B cell (primary cell): Measurements from ENCODE around the gene CNR1. TPM values are rescaled to one million over a fixed set of nuclear protein-coding genes. Genes with fewer than 3 reads are reported as not detected.

Experiments
- ATAC-seq: fragments of 200-7000 bp; cut with Tn5 transposase; one replicate; pipeline ENCODE4 v1.10.0; 2021; ENCODE audit warnings: low read depth, mild to moderate bottlenecking, moderate number of reproducible peaks, moderate library complexity
- CTCF ChIA-PET: fragments of 350-600 bp; sonication (Branson Sonifier 250); formaldehyde crosslinking; loops from one replicate; lab custom pipeline; 2021; ENCODE audit warnings: antibody characterized with exemption, inconsistent platforms; lab: Charles Lee
- POLR2A ChIA-PET: fragments of 350-600 bp; sonication (Branson Sonifier 250); formaldehyde crosslinking; loops from one replicate; lab custom pipeline; 2021; ENCODE audit warnings: antibody characterized with exemption; lab: Charles Lee
- DNase-seq: peaks from one replicate; pipeline ENCODE4 v3.0.0; 2013
- H2AFZ ChIP-seq: 2 replicates; pipeline ENCODE4 v1.6.1; 2012; ENCODE audit warnings: mild to moderate bottlenecking, low read depth, low read length; ENCODE audit not compliant: insufficient read depth, poor library complexity, severe bottlenecking
- H3K27ac ChIP-seq, 2 donors: 1 replicate in 1 of 2; 2 replicates in 1 of 2; pipeline ENCODE4 v1.5.1; 2012 to 2013; ENCODE audit warnings: low read length in 2 of 2, mild to moderate bottlenecking in 2 of 2, moderate library complexity in 1 of 2
- H3K27me3 ChIP-seq, 4 experiments: fragments of 200-600 bp in 1 of 4; sonication (generic) in 1 of 4; replicated peaks in 1 of 4; 1 replicate in 2 of 4; 2 replicates in 2 of 4; pipeline versions ENCODE4 v1.6.1 to v1.7.0; 2013 to 2016; ENCODE audit warnings: low read length in 3 of 4, mild to moderate bottlenecking in 2 of 4, mixed read lengths in 1 of 4, moderate library complexity in 1 of 4; ENCODE audit not compliant: insufficient read depth in 4 of 4, control insufficient read depth in 3 of 4; ENCODE audit errors: control extremely low read depth in 1 of 4
- H3K36me3 ChIP-seq, 2 experiments: replicated peaks in 1 of 2; 1 replicate in 1 of 2; 2 replicates in 1 of 2; pipeline versions ENCODE4 v1.6.1 to v1.7.1; 2013; ENCODE audit warnings: low read length in 1 of 2; ENCODE audit not compliant: insufficient read depth in 2 of 2, control insufficient read depth in 1 of 2; ENCODE audit errors: control extremely low read depth in 1 of 2, extremely low read depth in 1 of 2
- H3K4me1 ChIP-seq, 2 donors: fragments of 200-600 bp in 1 of 2; sonication (generic) in 1 of 2; 1 replicate in 1 of 2; 2 replicates in 1 of 2; pipeline versions ENCODE4 v1.5.1 to v1.6.1; 2013 to 2017; ENCODE audit warnings: low read length in 2 of 2; ENCODE audit not compliant: control insufficient read depth in 2 of 2, insufficient read depth in 2 of 2
- H3K4me2 ChIP-seq: replicated peaks from 2 replicates; pipeline ENCODE3; 2012; ENCODE audit warnings: mild to moderate bottlenecking, low read depth, low read length; ENCODE audit not compliant: poor library complexity, severe bottlenecking
- H3K4me3 ChIP-seq, 5 experiments: fragments of 200-600 bp in 1 of 5; sonication (generic) in 1 of 5; 1 replicate in 3 of 5; 2 replicates in 2 of 5; pipeline versions ENCODE4 v1.5.1 to v1.7.0; 2011 to 2016; ENCODE audit warnings: low read length in 4 of 5, mild to moderate bottlenecking in 4 of 5, low read depth in 2 of 5, control low read depth in 1 of 5, moderate library complexity in 1 of 5; ENCODE audit not compliant: insufficient read depth in 1 of 5; ENCODE audit errors: control extremely low read depth in 1 of 5, extremely low read depth in 1 of 5
- H3K79me2 ChIP-seq: fragments of 200-600 bp; sonication (generic); one replicate; pipeline ENCODE4 v1.6.0; 2016; ENCODE audit warnings: low read length; ENCODE audit not compliant: control insufficient read depth, insufficient read depth
- H3K9ac ChIP-seq: fragments of 200-600 bp; sonication (generic); 2 replicates; pipeline ENCODE4 v1.6.1; 2017; ENCODE audit warnings: mild to moderate bottlenecking, low read length, moderate library complexity
- H3K9me3 ChIP-seq, 3 donors: one replicate each; pipeline versions ENCODE4 v1.6.1 to v1.7.1; 2013; ENCODE audit warnings: low read length in 2 of 3; ENCODE audit not compliant: control insufficient read depth in 2 of 3, insufficient read depth in 1 of 3; ENCODE audit errors: control extremely low read depth in 1 of 3
- H4K20me1 ChIP-seq: 2 replicates; pipeline ENCODE4 v1.6.0; 2012; ENCODE audit warnings: mild to moderate bottlenecking, low read length; ENCODE audit not compliant: insufficient read depth, control insufficient read depth, poor library complexity, severe bottlenecking
- H3K27ac Mint-ChIP-seq: one replicate; pipeline ENCODE4 v1.8.0; 2021; ENCODE audit warnings: mixed read lengths
- H3K27me3 Mint-ChIP-seq: one replicate; pipeline ENCODE4 v1.8.0; 2021; ENCODE audit warnings: mixed read lengths
- H3K4me1 Mint-ChIP-seq: one replicate; pipeline ENCODE4 v1.8.0; 2021; ENCODE audit warnings: mixed read lengths
- H3K4me3 Mint-ChIP-seq: one replicate; pipeline ENCODE4 v1.8.0; 2021; ENCODE audit warnings: mixed read lengths
- H3K9me3 Mint-ChIP-seq: one replicate; pipeline ENCODE4 v1.8.0; 2022; ENCODE audit warnings: mixed read lengths; ENCODE audit not compliant: insufficient read depth
- CTCF ChIP-seq: fragments of 200-600 bp; IDR thresholded peaks from one replicate; pipeline ENCODE4 v1.8.0; 2022; ENCODE audit warnings: antibody characterized with exemption, mild to moderate bottlenecking
- EZH2 ChIP-seq: IDR thresholded peaks from 2 replicates; pipeline ENCODE4 v1.6.1; 2012; ENCODE audit warnings: borderline replicate concordance, low read depth, mild to moderate bottlenecking, moderate library complexity, low read length; ENCODE audit not compliant: insufficient read depth, poor library complexity, severe bottlenecking
- WGBS: methylation state at CpG from one replicate; pipeline ENCODE4 v1.1.5; 2013; ENCODE audit warnings: missing lambda C conversion rate; ENCODE audit not compliant: insufficient coverage; 5-methylcytosine and 5-hydroxymethylcytosine counted together
- intact Hi-C: fragments of 100-400 bp; cut with micrococcal nuclease; formaldehyde crosslinking; loops from one replicate; pipeline ENCODE4 v1.10.0; 2022
- polyA plus RNA-seq: library from polyadenylated mRNA; depleted of rRNA; stranded (reverse); fragments of >200 nt; gene quantifications from 2 replicates; pipeline ENCODE4 v1.2.3, GENCODE V29; 2012
- total RNA-seq, 2 donors: library from RNA; stranded (reverse); fragments of 120-200 nt in 1 of 2; gene quantifications; 1 replicate in 1 of 2; 2 replicates in 1 of 2; pipeline versions ENCODE4 v1.2.3 to v1.2.4, GENCODE V29; 2013 to 2022

The CNR1 gene
- total and polyA plus RNA-seq, 2 donors (not counting 1 experiment from before 2014, with no cell fraction given): 8.9 to 28.9 TPM

- Mint-ChIP-seq H3K27me3 (peaks cover 15% of the 10 kb centered on the region), H3K9me3 (no peaks in the 10 kb centered on the region), H3K4me3 (peak overlapping the region; percentile 92), H3K27ac (peak overlapping the region; percentile 88), H3K4me1 (peaks cover 33% of the 10 kb centered on the region)
- Histone ChIP-seq H3K4me1 (peaks cover 21 to 30% of the 10 kb centered on the region in 2 donors), H3K27me3 (peaks cover 0 to 18% (median 5%) of the 10 kb centered on the region in 4 experiments), H3K27ac (peak overlapping the region in 1 of 2 donors; percentile 89), H3K9me3 (no peaks in the 10 kb centered on the region), H4K20me1 (no peaks in the 10 kb centered on the region), H3K36me3 (no peaks in the 10 kb centered on the region), H3K79me2 (peaks cover 5% of the 10 kb centered on the region), H2AFZ (peak overlapping the region; percentile 88), H3K4me2 (peak overlapping the region; percentile 88), H3K9ac (peak overlapping the region; percentile 75), H3K4me3 (peak overlapping the region; percentile 32 to 82 (median 64))
- DNase-seq (no peak), ATAC-seq (peak; percentile 8)
- TF ChIP-seq EZH2: no peak
- TF ChIP-seq CTCF: no peak
- WGBS: 1% methylated on average over 13 of the region's 18 CpGs
- intact Hi-C loops: loop anchor here (1.0 to 10.0 kb wide), 2 partner anchors 333 to 450 kb away; no protein-coding TSS in a partner anchor
- CTCF ChIA-PET: interaction anchor here (0.6 to 3.2 kb wide), 13 partner anchors 13 to 616 kb away, joined by 3 to 52 read pairs (median 4); no protein-coding TSS in a partner anchor
- POLR2A ChIA-PET: interaction anchor here (1.2 to 3.2 kb wide), 4 partner anchors 15 to 463 kb away, joined by 4 to 32 read pairs (median 6); partner anchors contain the start of gene AKIRIN2
Measured at GRCh38 chr6:88165087-88165843, 882 bp downstream of the CNR1 start.

- Histone ChIP-seq H3K27me3 (peaks cover 0 to 18% (median 5%) of the 10 kb centered on the region in 4 experiments), H3K9ac (no peak overlapping the region), H2AFZ (no peak overlapping the region), H4K20me1 (no peaks in the 10 kb centered on the region), H3K4me3 (no peak overlapping the region), H3K4me2 (peak overlapping the region; percentile 12), H3K9me3 (no peaks in the 10 kb centered on the region), H3K36me3 (no peaks in the 10 kb centered on the region), H3K79me2 (peaks cover 5% of the 10 kb centered on the region), H3K4me1 (peaks cover 21 to 30% of the 10 kb centered on the region in 2 donors), H3K27ac (no peak overlapping the region)
- intact Hi-C loops: loop anchor here (10.0 kb wide), 1 partner anchor 451 kb away; no protein-coding TSS in a partner anchor
- ChIA-PET POLR2A (interaction anchor here (3.2 kb wide), 1 partner anchor 22 kb away, joined by 32 read pairs; no protein-coding TSS in a partner anchor), CTCF (interaction anchor here (1.0 to 3.2 kb wide), 8 partner anchors 14 to 617 kb away, joined by 3 to 52 read pairs (median 4); no protein-coding TSS in a partner anchor)
- peak overlapping the region; percentile 48 for H3K4me3 Mint-ChIP-seq
- H3K9me3 Mint-ChIP-seq: no peaks in the 10 kb centered on the region
- no peak overlapping the region for H3K27ac Mint-ChIP-seq
- whole genome bisulfite sequencing: no CpG with 5 or more reads among the region's 4 CpGs
- H3K4me1 Mint-ChIP-seq: peaks cover 33% of the 10 kb centered on the region
- peaks cover 12% of the 10 kb centered on the region for H3K27me3 Mint-ChIP-seq
- ATAC-seq (no peak), DNase-seq (no peak)
- TF ChIP-seq EZH2 (no peak), CTCF (no peak)
Measured at GRCh38 chr6:88164061-88164460, 2.1 kb downstream of the CNR1 start.
